Hematopoietic multipotent progenitor cell treated with erythropoietin and hydrocortisone succinate and interleukin-3 and kit ligand, for 15 days (in vitro differentiated cells): ENCODE measurements around the gene TRABD.
"Not testable (repeated sequence)": the region's sequence is repeated elsewhere in the genome, so short reads cannot be mapped to it uniquely, and the experiment has no call there.

Source experiments
- DNase-seq: peaks from one replicate; pipeline ENCODE4 v3.0.0-alpha.2; 2015; ENCODE audit warnings: low spot score

TRABD gene

DNA sequence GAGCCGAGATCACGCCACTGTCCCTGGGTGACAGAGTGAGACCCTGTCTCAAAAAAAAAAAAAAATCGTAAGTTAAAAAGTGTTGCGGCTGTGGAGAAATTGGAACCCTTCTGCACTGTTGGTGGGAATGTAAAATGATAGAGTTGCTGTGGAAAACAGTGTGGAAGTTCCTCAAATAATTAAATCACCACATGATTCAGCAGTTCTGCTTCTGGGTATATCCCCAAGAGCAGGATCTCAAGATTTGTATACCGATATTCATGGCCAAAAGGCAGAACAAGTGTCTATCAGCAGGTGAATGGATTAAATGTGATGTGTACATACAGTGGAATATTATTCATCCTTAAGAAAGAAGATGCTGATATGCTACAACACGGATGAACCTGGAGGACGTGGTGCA lies 18.9 kb downstream of the TRABD start:
- DNase-seq, result no peak

DNA sequence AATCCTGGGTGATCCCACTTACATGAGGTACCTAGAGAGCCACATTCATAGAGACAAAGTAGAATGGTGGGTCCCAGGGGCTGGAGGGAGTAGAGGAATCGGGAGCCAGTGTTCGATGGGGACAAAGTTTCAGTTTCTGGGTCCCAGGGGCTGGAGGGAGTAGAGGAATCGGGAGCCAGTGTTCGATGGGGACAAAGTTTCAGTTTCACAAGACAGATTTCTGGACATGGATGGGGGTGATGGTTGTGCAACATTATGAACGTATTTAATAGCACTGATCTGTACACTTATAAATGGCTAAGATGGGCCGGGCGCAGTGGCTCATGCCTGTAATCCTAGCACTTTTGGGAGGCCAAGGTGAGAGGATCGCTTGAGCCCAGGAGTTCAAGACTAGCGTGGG lies 19.3 kb downstream of the TRABD start:
- DNase-seq, result not testable (repeated sequence)

DNA sequence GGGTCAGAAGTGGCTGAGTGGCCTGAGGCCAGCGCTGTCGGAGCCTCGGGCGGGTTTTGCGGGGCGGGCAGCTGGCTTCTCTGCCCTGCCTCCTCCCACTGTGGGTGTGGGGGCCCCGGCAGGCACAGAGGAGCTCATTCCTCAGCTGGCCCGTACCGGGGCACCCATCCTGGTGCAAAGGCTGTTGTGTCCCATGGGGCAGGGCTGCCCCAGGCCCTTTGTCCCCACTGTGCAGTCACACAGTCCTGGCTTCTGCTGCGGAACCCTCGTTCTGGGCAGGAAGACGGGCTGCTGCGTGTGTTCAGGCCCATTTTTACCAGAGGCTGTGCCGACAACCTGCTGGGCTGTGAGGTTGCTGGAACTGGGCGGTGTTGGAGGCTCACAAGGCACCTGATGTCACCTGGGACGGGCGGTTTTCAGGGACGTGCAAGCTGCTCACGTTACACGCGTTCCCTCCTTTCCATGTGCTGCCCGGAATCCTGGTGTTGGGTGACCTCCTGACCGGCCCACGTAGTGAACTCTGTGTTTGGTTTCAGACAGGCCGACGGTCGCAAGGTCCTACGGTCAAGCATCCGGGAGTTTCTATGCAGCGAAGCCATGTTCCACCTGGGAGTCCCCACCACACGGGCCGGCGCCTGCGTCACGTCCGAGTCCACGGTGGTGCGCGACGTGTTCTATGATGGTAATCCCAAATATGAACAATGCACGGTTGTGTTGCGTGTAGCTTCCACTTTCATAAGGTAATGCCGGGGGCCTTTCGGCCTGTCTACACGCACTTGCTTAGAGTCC lies 20.3 kb downstream of the TRABD start:
- DNase-seq, result no peak

DNA sequence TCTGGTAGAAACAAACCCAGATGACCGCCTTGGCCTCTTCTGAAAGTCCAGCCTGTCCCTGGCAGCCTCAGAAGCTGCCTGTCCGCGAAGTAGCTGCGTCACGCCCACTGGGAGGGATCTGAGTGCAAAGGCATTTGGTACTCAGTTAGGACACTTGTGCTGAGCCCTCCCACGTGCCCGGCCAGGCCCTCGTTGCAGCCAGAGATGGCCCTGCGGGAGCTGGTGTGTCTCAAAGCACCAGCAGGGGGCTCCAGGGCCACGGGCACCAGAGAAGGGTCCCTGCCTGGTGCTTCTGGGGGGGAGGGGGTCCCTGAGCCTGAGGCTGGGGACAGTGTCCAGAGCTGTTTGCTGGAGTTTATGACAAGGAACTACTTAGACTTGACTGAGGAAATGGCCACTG lies 20.9 kb downstream of the TRABD start:
- no peak for DNase-seq

DNA sequence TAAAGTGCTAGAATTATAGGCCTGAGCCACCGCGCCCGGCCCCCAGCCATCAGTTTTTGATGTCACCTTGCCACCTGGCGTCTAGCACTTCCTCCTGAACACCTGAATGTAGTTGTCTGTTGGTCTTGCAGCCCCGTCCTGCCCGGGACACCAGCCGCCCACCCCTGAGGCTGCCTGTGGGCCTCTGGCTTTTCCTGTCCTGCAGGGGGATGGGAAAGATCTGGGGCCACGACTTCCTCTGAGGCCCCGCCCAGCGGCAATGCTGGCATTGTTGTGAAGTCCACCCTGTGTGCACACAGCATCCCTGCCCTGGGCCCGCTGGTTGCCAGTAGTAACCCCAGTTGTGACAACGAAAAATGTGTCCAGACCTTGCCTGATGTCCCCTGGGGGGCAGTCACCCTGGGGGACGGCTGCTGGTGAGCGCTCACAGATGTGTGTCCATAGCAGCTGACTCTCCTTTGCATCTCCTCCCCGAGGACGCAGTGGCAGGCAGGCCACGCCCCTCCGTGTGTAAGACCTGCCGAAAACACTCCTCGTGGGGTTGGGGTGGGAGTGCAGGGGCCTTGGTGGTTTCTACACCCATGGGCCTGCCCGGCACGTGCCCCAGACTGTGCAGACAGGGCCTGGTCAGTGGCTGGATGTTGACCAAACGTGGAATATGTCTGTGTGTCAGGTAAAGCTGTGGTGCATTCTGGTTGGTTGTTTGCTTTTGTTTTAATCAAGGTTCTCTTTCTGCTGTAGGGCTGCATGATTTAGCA lies 21.8 kb downstream of the TRABD start:
- no peak for DNase-seq

DNA sequence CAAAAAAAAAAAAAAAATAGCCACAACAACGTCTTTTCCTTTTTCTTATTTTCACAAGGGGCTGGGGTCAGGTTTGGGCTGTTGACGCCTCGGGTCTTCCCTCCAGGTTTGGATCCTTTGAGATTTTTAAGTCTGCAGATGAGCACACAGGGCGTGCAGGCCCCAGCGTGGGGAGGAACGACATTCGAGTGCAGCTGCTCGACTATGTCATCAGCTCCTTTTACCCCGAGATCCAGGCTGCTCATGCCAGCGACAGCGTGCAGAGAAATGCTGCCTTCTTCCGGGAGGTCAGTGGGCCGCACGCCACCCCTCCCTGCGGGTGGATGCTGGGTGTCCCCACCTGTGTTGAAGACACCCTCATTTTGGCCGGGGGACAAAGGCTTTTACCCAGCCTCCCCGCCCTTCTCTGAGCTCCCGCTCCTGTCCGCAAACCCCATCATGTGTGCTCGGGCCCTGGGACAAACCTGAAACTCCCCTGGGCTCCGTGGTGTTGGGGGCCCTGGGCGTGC lies 22.8 kb downstream of the TRABD start:
- DNase-seq, result no peak

DNA sequence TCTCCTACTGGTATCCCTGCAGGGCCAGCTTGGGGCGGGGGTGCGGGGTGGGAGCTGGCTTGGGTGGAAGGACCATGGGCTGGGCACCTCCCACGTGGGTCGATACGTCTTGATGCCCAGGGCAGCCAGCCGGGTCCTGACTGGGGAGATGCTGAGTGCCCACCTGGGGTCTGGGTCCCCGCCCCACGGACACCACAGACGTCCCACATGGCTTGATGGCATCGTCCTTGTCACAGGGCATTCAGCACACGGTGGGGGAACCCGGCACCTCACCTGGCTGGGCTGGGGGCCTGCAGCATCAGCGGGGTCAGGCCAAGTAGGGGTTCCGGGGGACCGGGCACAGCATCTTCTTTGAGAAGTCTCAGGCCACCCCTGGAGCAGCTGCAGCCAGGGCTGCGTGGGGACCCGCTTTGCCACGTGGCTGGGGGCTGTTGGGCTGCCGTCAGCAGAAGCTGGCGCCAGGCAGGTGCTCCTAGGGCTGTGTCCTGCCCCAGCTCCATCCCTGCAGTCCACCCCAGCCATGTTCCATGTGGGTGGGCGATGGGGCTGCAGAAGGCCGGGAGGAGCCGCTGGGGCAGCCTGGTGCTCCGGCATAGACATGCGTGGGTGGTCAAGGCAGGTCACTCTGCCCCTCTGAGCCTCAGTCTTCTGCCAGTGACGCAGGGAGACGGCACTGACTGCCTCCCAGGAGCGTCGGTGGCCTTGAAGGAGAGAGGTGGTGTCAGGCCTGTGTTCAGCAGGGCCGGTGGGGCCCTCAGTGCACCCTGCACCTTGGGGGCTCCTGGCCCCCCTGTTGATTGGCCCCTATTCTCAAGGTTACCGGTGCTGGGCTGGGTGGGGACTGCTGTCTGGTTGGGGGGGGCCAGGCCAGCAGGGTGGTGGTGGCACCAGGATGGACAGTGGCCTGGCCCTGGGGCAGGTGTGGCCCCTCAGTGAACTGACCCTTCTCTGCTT lies 23.5 kb downstream of the TRABD start:
- no peak for DNase-seq

DNA sequence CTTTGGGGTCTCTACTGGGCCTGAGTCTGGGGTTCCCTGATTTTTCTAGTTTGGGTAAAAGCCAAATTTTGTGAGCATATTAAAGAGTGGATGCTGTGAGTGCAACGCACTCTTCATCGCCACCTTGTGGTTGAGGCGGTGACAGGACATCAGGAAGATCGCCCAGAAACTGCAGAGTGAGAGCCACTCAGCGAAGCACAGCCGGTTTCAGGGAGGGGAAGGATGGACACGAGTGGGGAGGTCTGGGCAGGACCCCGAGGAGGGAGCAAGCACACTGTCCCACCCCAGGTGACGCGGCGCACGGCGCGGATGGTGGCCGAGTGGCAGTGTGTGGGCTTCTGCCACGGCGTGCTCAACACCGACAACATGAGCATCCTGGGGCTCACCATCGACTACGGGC lies 24.2 kb downstream of the TRABD start:
- DNase-seq, result peak; percentile 70

DNA sequence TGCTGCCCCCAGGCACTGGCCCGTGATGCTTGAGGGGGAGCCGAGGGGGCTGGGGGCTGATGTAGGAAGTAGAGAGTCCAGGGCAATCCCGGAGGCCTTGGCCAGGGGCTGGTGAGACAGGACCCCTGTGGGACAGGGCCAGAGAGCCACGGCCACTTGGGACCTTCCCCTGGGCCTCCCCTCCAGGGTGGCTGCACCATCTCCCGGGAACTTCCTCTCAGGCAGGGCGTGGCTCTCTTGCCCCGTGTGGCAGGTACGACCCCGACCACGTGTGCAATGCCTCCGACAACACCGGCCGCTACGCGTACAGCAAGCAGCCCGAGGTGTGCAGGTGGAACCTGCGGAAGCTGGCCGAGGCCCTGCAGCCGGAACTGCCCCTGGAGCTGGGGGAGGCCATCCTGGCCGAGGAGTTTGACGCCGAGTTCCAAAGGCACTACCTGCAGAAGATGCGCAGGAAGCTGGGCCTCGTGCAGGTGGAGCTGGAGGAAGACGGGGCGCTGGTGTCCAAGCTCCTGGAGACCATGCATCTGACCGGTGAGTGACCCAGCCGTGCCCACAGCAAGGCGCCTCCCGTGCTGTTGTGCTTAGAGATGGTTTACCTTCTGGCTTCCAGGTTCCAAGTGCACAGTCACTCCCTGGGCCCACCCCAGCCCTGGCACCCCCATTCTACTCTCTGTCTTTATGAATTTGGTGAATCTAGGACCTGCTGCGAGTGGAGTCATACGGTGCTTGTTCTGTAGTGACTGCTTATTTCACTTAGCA lies 24.8 kb downstream of the TRABD start:
- no peak for DNase-seq

DNA sequence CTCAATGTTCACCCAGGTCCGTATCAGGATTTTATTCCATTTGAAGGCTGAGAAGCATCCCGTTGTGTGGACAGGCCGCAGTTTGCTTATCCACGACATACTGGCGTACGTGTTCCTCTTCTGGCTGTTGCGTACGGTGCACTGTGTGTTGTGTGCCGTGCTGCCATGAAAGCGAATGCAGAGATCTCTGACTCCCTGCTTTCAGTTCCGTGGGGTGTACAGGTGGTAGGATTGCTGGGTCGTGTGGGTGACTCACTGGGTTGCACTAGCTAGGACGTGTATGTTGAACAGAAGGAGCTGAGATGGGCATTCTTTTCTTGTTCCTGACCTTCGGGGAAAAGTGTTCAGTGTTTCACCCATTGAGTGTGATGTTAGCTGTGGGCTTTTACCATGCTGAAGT lies 25.4 kb downstream of the TRABD start:
- DNase-seq, result no peak

DNA sequence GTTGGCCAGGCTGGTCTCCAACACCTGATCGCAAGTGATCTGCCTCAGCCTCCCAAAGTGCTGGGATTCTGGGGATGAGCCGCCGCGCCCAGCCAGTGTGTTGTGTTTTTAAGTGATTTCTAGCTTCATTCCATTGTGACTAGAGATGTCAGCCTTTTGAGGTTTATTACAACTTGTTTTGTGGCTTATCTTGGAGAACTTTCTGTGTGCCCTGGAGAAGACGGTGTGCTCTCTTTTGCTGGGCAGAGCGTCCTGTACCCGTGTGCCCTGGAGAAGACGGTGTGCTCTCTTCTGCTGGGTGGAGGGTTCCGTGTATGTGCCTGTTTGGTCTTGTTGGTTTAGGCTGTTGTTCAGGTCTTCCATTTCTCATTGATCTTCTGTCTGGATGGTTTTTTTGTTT lies 27.6 kb downstream of the TRABD start:
- DNase-seq, result no peak

DNA sequence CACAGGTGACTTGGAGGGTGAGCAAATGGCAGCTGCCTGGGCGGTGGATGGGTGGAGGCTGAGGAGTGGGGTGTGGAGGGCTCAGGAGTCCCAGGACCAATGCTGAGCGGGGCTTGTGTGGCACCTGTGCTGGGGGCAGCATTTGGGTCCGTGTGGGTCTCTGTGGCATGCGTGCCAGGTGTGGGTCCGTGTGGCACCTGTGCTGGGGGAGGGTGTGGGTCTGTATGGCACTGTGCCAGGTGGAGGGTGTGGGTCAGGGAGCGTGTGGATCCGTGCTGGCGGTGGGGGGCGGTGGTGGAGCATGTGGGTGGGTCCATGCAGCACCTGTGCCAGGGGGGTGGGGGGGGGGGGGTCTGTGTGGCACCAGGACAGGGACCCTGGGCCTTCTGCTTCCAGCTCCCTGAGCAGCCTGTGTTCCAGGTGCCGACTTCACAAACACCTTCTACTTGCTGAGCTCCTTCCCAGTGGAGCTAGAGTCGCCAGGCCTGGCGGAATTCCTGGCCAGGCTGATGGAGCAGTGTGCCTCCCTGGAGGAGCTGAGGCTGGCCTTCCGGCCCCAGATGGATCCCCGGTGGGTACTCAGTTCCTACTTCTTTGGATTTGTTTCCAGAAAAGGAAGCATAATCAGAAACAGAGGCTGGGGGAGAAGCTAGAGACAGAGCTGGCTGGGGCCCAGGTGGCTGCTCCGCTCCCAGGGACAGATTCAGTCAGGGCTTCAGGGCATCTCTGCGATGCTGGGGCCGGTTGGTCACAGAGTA lies 29.8 kb downstream of the TRABD start:
- no peak for DNase-seq

DNA sequence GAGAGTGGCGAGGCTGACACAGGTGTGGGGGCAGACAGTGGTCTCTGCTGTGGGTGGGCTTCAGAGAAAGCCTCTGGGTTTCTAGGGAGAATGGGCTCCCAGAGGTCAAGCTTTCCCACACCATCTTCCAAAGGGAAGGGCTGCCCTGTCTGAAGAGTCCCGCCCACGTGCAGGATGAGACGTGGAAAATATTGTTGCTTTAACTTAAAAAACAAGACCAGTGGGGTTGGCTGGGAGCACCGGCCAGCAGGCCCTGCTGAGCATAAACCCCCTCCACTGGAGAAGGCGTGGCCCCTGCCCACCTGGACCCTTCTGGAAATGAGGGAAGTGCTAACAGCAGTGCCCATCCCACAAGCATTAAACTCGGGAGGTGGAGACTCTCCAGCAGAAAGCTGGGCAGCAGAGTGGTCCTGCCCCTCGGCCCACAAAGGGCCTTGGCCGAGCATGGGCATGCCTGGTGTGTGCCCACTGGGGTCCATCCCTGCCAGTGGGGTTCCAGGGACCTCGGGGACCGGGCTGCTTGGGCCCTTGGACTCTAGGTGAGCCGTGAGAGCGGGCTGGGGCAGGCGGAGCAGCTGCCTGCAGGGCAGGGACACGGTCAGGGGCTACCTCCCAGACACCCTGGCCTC lies 30.5 kb downstream of the TRABD start:
- DNase-seq, result no peak

DNA sequence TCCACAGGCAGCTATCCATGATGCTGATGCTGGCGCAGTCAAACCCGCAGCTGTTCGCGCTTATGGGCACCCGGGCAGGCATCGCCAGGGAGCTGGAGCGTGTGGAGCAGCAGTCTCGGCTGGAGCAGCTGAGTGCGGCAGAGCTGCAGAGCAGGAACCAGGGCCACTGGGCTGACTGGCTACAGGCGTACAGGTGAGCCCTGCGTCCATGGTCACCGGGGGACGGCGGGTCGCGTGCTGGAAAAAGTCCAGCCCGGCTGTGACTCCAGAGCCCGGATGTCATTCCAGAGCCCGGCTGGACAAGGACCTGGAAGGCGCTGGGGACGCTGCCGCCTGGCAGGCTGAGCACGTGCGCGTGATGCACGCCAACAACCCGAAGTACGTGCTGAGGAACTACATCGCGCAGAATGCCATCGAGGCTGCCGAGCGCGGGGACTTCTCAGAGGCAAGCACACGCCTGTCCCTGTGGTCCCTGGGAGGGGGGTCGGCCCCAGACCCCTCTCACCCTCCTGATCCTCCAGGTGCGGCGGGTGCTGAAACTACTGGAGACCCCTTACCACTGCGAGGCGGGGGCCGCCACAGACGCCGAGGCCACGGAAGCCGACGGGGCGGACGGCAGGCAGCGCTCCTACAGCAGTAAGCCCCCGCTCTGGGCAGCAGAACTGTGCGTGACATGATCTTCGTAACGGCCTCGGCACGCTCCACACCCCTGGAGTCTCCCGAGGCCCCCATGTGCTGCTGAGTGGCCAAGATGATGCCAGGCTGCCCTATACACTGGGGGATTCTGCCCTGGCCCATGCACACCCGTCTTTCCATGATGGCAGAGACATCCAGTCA lies 31.2 kb downstream of the TRABD start:
- DNase-seq, result no peak

DNA sequence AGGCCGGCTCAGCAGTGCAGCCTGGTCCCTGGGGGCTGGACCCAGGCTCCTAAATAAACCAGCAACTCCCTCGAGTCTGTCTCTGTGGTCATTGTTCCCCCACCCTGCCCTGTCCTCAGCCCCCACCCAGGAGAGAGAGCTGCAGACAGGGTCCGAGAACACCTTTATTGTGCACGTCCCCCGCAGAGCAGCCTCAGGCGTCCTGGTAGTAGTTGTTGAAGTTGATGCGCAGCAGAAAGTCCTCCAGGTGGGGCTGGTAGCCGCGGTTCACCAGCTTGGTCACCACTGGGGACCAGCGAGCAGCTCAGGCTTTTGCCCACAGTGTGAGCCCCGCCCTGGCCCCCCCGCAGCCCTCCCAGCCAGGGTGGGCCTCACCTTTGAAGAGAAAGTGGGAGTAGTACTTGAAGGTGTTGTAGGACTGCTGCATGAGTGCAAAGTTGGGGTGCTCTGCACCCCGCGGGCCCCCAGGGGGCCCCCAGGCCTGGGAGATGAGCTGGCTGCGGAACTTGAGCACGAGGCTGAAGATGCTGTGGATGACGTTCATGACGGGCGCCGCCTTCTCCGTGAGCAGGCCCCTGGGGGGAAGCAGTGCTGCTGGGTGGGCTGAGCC lies 31.9 kb downstream of the TRABD start:
- DNase-seq, result no peak

DNA sequence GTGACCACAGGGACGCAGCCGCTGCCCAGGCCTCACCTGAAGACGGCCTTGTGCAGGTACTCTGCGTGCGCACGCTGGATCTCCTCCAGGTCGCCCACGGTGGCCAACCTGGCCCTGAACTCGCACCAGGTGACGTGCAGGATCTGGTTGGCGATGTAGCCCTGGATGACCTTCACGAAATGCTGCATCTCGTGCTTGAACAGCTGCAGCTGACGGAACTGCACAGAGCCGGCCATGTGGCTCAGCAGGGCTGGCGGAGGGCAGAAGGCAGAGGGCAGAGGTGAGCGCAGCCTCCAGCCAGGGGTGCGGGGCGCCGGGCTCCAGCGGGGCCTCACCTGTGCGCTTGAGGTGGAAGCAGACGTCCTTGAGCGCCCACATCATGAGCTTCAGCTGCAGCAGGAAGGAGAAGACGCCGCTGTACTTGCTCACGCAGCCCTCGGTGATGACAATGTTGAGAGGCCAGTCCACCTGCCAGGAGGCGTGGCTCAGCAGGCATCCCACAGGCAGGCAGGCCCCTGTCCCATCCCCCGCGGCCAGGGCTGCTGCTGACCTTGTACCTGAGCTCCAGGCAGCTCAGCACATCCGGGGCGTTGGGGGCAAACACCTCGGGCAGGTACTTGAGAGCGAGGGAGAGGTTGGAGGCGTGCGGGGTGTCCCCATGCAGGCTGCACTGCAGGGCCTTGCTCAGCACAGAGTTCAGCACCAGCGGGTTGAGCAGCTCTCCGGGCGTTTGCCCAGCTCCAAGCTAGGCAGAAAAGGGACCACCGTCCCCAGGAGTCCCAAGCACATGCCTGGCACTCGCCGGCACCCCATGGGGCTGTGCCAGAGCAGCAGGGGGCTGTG lies 32.7 kb downstream of the TRABD start:
- no peak for DNase-seq

DNA sequence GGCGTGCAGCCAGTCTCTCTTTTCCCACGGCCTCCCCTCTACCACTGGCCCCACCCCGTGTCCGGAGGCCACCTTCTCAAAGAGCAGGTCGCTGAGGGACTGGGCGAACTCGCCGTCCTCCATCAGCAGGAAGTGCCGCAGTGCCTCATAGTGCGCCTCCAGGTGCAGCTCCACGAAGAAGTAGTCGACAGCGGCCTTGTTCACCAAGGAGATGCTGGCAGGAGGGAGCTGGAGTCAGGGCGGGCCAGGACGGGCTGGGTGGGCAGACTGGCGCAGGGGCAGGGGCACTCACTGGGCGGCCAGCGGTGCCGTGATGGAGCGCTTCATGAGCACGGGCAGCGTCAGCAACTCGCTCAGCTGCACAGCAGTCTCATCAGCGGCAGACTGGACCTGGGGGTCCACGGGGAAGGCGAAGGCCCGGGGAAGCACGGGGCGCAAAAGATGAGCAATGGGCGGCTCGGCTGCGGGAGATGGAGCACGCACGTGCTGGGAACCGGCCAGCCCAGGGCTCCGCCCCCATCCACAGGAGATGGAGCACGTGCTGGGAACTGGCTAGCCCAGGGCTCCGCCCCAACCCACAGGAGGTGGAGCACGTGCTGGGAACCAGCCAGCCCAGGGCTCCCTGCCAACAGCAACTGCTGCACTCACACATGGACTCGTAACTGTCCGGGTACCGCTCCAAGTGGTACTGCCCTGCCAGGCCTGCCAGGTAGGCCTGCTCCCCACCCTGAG lies 33.4 kb downstream of the TRABD start:
- DNase-seq, result peak; percentile 80
